ENCODE data around the gene OMP.

OMP gene

DNA sequence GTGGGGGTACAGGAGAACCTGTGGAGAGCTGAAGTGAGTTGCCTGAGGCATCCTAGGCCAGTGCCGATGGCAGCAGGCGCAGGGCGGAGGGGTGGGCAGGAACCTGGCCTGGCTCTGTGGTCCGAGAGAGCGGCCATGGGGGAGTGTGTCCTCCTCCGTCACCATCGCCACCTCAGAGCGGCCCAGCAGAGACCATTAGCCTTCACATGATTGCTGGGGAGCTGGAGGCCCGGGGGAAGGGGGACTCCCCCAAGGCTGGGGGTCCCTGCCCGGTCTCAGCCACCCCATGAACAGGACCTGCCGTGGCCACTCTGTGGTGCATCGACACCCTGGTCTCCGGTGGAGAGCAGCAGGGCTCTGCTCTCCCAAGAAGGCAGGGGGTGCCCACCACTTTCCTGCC is 4.1 kb downstream of the OMP start:
- H3K4me3 ChIP-seq (ENCODE audit: low read length): no peak overlapping the region
- H3K27ac ChIP-seq (ENCODE audit: low read depth, low read length): no peak overlapping the region

DNA sequence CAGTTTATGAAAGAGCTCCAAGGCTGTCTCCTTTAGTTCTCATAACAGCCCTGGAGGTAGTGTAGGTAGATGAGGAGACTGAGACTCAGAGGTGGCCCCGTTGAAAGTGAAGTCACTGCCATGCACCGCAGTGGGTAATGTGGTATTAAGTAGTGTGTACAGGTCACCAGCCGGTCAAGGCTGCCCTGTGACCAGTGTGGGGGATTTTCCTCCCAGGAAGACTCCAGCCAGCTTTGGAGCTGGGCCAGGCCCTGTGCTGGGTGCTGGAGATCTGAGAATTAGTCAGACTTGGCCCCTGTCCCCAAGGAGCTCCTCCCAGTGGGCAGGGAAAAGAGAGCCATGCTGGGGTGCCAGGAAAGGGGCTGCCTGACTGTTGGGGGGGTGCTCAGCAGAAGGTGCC is 5.3 kb downstream of the OMP start:
- Histone ChIP-seq H3K9ac (ENCODE audit: low read length) (no peak overlapping the region), H3K36me3 (ENCODE audit: control insufficient read depth, insufficient read depth, low read length) (no peaks in the 10 kb centered on the region), H3K4me3 (ENCODE audit: low read length) (peak overlapping the region; percentile 2), H3K27me3 (ENCODE audit: control insufficient read depth, insufficient read depth, low read length) (no peaks in the 10 kb centered on the region), H3K4me1 (ENCODE audit: control insufficient read depth, insufficient read depth, low read length) (peaks cover 2% of the 10 kb centered on the region), H3K27ac (ENCODE audit: low read depth, low read length) (peak overlapping the region; percentile 17)

More for the DNA sequence above, 4.1 kb downstream of the OMP start:
- Histone ChIP-seq H3K27me3 (ENCODE audit: control insufficient read depth, insufficient read depth, low read length) (no peaks in the 10 kb centered on the region), H3K9ac (ENCODE audit: low read length) (no peak overlapping the region), H3K36me3 (ENCODE audit: control insufficient read depth, insufficient read depth, low read length) (no peaks in the 10 kb centered on the region), H3K4me1 (ENCODE audit: control insufficient read depth, insufficient read depth, low read length) (peaks cover 2% of the 10 kb centered on the region)

DNA sequence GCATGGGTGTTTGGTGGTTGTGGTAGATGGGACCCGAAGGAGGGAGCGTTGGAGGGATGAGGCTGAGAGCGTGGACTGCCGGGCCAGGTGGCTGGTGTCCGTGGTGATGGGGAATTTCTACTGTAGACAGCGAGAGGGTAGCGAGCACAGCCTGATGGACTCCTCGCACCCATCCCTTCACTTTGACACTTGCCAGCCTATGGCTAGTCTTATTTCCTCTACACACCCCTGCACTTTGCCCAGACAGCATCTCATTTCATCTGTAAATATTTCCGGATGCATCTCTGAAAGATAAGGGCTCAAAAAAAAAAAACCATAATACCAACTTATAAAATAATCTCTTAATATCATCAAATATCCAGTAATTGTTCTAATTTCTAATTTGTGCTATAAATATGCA is 5.8 kb downstream of the OMP start:
- no peak overlapping the region for H3K27ac ChIP-seq (ENCODE audit: low read depth, low read length)
- peaks cover 2% of the 10 kb centered on the region for H3K4me1 ChIP-seq (ENCODE audit: control insufficient read depth, insufficient read depth, low read length)
- H3K27me3 ChIP-seq (ENCODE audit: control insufficient read depth, insufficient read depth, low read length): no peaks in the 10 kb centered on the region
- H3K36me3 ChIP-seq (ENCODE audit: control insufficient read depth, insufficient read depth, low read length): no peaks in the 10 kb centered on the region
- peak overlapping the region; percentile 2 for H3K4me3 ChIP-seq (ENCODE audit: low read length)
- no peak overlapping the region for H3K9ac ChIP-seq (ENCODE audit: low read length)

DNA sequence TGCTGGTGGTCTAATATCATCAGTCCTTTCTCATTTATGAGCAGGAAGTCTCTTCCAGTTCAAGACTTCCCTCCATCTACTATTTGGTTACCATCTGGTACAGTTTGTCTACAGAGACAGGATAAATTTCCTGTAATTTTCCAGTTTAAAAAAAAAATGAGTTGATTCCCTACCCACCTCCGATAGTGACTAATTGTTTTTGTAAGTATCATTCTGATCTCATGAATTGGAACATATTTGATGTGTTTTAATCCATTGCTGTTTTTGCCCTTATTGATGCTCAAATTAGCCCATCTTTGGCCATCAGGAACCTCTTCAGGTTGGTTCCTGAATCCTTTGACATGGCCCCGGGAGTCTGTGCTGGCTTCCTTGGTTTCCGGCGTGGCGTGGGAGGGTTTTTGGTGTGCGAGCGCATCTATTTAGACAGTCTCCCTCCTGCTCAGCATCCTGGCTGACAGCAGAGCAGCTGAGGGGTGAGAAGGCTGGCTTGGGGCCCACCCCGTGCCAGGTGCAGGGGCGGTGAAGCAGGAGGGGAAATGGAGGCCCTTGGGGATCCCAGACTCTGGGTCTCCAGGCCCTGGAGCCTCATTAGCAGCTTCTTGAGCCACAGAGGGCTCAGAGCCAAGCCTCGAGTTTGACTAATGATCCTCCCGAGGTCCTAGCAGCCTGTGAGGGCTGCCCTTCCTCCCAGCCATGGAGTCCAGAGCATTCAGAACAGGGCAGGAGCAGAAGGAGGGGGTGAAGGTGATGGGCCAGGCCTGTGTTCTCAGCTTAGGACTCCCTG is 6.8 kb downstream of the OMP start:
- H3K4me1 ChIP-seq (ENCODE audit: control insufficient read depth, insufficient read depth, low read length): peaks cover 2% of the 10 kb centered on the region
- H3K36me3 ChIP-seq (ENCODE audit: control insufficient read depth, insufficient read depth, low read length): peaks cover 2% of the 10 kb centered on the region
- no peak overlapping the region for H3K9ac ChIP-seq (ENCODE audit: low read length)
- H3K27me3 ChIP-seq (ENCODE audit: control insufficient read depth, insufficient read depth, low read length): no peaks in the 10 kb centered on the region
- H3K27ac ChIP-seq (ENCODE audit: low read depth, low read length): no peak overlapping the region
- no peak overlapping the region for H3K4me3 ChIP-seq (ENCODE audit: low read length)

- Histone ChIP-seq H3K36me3 (ENCODE audit: control insufficient read depth, insufficient read depth, low read length) (peaks cover 9% of the 10 kb centered on the region), H3K27ac (ENCODE audit: low read depth, low read length) (no peak overlapping the region), H3K27me3 (ENCODE audit: control insufficient read depth, insufficient read depth, low read length) (no peaks in the 10 kb centered on the region), H3K4me3 (ENCODE audit: low read length) (no peak overlapping the region), H3K9ac (ENCODE audit: low read length) (no peak overlapping the region), H3K4me1 (ENCODE audit: control insufficient read depth, insufficient read depth, low read length) (peaks cover 2% of the 10 kb centered on the region)
These were observed 8.2 kb downstream of the OMP start for GRCh38 chr11:77110836-77111235.

DNA sequence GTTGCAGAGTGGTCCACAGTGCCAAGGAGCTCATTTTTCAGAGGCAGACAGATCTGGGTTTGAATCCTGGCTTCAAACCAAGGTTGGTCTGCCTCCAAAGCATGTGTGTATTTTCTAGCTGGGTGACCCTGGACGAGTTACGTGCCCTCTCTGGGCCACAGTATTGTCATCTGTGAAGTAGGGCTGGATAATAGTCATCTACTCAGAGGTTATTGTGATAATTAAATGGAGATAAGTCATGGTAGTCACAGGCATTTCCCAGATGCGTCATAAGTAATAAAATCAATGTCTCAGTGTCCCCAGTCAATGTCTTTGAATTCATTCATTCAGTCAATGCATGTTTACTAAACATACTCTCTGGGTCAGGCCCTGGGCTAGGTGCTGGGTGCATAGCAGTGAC is 8.6 kb downstream of the OMP start:
- peaks cover 2% of the 10 kb centered on the region for H3K4me1 ChIP-seq (ENCODE audit: control insufficient read depth, insufficient read depth, low read length)
- H3K4me3 ChIP-seq (ENCODE audit: low read length): no peak overlapping the region
- H3K36me3 ChIP-seq (ENCODE audit: control insufficient read depth, insufficient read depth, low read length): peaks cover 9% of the 10 kb centered on the region
- H3K27ac ChIP-seq (ENCODE audit: low read depth, low read length): no peak overlapping the region
- no peak overlapping the region for H3K9ac ChIP-seq (ENCODE audit: low read length)
- no peaks in the 10 kb centered on the region for H3K27me3 ChIP-seq (ENCODE audit: control insufficient read depth, insufficient read depth, low read length)

DNA sequence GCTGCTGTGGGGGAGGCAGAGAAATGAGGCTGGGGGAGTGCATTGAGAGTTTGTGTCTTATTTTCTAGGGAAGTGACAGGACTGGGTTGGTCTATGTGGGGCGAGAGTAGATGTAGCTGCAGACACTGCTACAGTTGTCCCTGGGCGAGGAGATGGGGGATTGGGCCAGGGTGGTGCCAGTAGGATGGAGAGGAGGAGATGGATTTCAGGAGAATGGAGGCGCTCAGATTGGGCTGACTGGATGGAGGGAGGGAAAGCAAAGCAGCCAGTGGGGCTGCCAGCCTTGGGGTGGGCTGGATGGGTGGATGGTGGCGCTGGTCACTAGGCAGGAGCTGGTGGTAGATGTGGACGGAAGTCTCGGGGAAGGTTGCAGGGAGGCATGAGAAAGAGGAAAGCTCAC is 9.3 kb downstream of the OMP start:
- Histone ChIP-seq H3K36me3 (ENCODE audit: control insufficient read depth, insufficient read depth, low read length) (peaks cover 9% of the 10 kb centered on the region), H3K27ac (ENCODE audit: low read depth, low read length) (no peak overlapping the region), H3K4me3 (ENCODE audit: low read length) (no peak overlapping the region), H3K4me1 (ENCODE audit: control insufficient read depth, insufficient read depth, low read length) (peaks cover 2% of the 10 kb centered on the region), H3K9ac (ENCODE audit: low read length) (no peak overlapping the region), H3K27me3 (ENCODE audit: control insufficient read depth, insufficient read depth, low read length) (no peaks in the 10 kb centered on the region)

GRCh38 chr11:77112641-77113381 is 10.2 kb downstream of the OMP start:
- no peak overlapping the region for H3K4me3 ChIP-seq (ENCODE audit: low read length)
- H3K27me3 ChIP-seq (ENCODE audit: control insufficient read depth, insufficient read depth, low read length): no peaks in the 10 kb centered on the region
- H3K4me1 ChIP-seq (ENCODE audit: control insufficient read depth, insufficient read depth, low read length): peaks cover 2% of the 10 kb centered on the region
- no peak overlapping the region for H3K27ac ChIP-seq (ENCODE audit: low read depth, low read length)
- H3K36me3 ChIP-seq (ENCODE audit: control insufficient read depth, insufficient read depth, low read length): peaks cover 9% of the 10 kb centered on the region
- H3K9ac ChIP-seq (ENCODE audit: low read length): no peak overlapping the region

DNA sequence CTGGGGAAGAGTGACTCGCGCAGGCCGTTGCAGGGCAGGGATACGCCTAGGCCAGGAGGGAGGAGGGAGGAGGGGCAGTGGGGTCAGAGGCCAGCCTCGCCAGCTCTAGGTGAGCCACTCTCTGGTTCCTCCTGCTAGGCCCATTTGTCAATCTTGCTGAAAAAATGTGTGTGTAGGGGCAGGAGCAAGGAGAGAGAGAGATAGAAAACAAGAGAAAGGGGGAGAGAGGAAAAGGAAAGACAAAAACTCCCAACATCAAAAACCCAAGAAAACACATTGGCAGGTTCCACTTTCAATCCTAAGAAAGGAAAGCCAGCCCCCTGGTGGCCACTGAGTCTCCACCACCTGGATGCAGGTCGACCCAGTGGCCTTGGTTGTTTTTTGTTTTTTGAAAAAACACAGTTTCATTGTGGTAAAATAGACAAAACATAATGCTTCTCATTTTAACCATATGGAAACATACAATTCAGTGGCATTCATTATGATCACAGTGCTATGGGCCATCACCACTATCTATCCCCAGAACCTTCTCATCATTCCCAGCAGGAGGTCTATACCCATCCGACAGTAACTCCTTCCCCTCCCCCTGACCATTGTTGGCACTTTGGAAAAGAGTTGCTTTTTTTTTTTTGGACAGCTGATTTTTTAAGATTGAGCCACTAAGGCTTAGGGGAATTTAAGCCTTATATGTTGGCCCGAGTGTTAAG is 10.9 kb downstream of the OMP start:
- H3K9ac ChIP-seq (ENCODE audit: low read length): no peak overlapping the region
- H3K4me3 ChIP-seq (ENCODE audit: low read length): no peak overlapping the region
- peaks cover 13% of the 10 kb centered on the region for H3K36me3 ChIP-seq (ENCODE audit: control insufficient read depth, insufficient read depth, low read length)
- H3K27me3 ChIP-seq (ENCODE audit: control insufficient read depth, insufficient read depth, low read length): no peaks in the 10 kb centered on the region
- H3K27ac ChIP-seq (ENCODE audit: low read depth, low read length): no peak overlapping the region
- no peaks in the 10 kb centered on the region for H3K4me1 ChIP-seq (ENCODE audit: control insufficient read depth, insufficient read depth, low read length)

- Histone ChIP-seq H3K9ac (ENCODE audit: low read length) (no peak overlapping the region), H3K27ac (ENCODE audit: low read depth, low read length) (no peak overlapping the region), H3K4me1 (ENCODE audit: control insufficient read depth, insufficient read depth, low read length) (no peaks in the 10 kb centered on the region), H3K36me3 (ENCODE audit: control insufficient read depth, insufficient read depth, low read length) (peaks cover 15% of the 10 kb centered on the region), H3K27me3 (ENCODE audit: control insufficient read depth, insufficient read depth, low read length) (no peaks in the 10 kb centered on the region), H3K4me3 (ENCODE audit: low read length) (no peak overlapping the region)
These were observed 11.4 kb downstream of the OMP start for GRCh38 chr11:77114089-77114463.

DNA sequence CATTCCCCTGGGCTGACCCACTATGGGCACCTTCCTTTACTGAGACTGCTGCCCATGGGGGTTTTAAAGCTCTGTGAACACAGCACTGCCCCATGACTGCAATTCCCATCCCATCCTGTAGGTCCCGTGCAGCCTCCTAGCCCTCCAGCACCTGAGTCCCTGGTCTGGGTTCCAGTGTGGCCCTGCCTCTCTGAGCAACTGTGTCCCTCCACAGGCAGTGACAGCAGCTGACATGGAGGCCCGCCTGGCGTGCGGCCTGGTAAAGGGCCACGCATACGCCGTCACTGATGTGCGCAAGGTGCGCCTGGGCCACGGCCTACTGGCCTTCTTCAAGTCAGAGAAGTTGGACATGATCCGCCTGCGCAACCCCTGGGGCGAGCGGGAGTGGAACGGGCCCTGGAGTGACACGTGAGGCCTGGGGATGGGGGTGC is 12.6 kb downstream of the OMP start:
- Histone ChIP-seq H3K27me3 (ENCODE audit: control insufficient read depth, insufficient read depth, low read length) (no peaks in the 10 kb centered on the region), H3K36me3 (ENCODE audit: control insufficient read depth, insufficient read depth, low read length) (peaks cover 21% of the 10 kb centered on the region), H3K27ac (ENCODE audit: low read depth, low read length) (no peak overlapping the region), H3K9ac (ENCODE audit: low read length) (no peak overlapping the region), H3K4me1 (ENCODE audit: control insufficient read depth, insufficient read depth, low read length) (no peaks in the 10 kb centered on the region), H3K4me3 (ENCODE audit: low read length) (no peak overlapping the region)

- Histone ChIP-seq H3K27me3 (ENCODE audit: control insufficient read depth, insufficient read depth, low read length) (no peaks in the 10 kb centered on the region), H3K27ac (ENCODE audit: low read depth, low read length) (no peak overlapping the region), H3K36me3 (ENCODE audit: control insufficient read depth, insufficient read depth, low read length) (peaks cover 23% of the 10 kb centered on the region), H3K4me1 (ENCODE audit: control insufficient read depth, insufficient read depth, low read length) (no peaks in the 10 kb centered on the region), H3K9ac (ENCODE audit: low read length) (no peak overlapping the region), H3K4me3 (ENCODE audit: low read length) (no peak overlapping the region)
These were observed 13.3 kb downstream of the OMP start for GRCh38 chr11:77115956-77116355.

Data from rectal smooth muscle tissue (tissue), 1 donor.